HepG2 (cell line): ENCODE measurements around the gene STYXL2. TPM values are rescaled to one million over a fixed set of nuclear protein-coding genes. Genes with fewer than 3 reads are reported as not detected.

Source experiments
- ATAC-seq: fragments of 200-7000 bp; cut with Tn5 transposase; 3 replicates; pipeline ENCODE4 v1.9.1; 2020; ENCODE audit warnings: mild to moderate bottlenecking, moderate library complexity
- BruUV-seq: library from RNA; stranded (reverse); fragments of 400-500 nt; replicated peaks from 2 replicates; lab custom pipeline; 2021; lab: Mats Ljungman, UMichigan
- CTCF ChIA-PET: fragments of 300-600 bp; formaldehyde crosslinking; extraction: SDS; loops from one replicate; lab custom pipeline; 2021; ENCODE audit warnings: low total read pairs, inconsistent platforms, low intra/inter-chr PET ratio; lab: Yijun Ruan, JAX
- POLR2A ChIA-PET: fragments of 350-600 bp; sonication (Branson Sonifier 250); formaldehyde crosslinking; loops from one replicate; lab custom pipeline; 2020; ENCODE audit warnings: antibody characterized with exemption, inconsistent platforms; lab: Yijun Ruan, JAX
- DNase-seq: peaks from one replicate; pipeline ENCODE4 v3.0.0-alpha.2; 2015; ENCODE audit warnings: low spot score
- FAIRE-seq: peaks from 3 replicates; lab custom pipeline; 2011; peaks lifted over from hg19 to GRCh38; lab: Jason Lieb, UNC
- H2AFZ ChIP-seq: one replicate; pipeline ENCODE4 v1.6.1; 2011; ENCODE audit warnings: low read length, inconsistent platforms
- H3K27ac ChIP-seq: fragments of 300-600 bp; 3 replicates; pipeline ENCODE4 v1.8.0; 2011; ENCODE audit warnings: mixed run types, mild to moderate bottlenecking, mixed read lengths, low read length, inconsistent platforms; ENCODE audit not compliant: insufficient read depth; ENCODE audit errors: extremely low read length
- H3K27me3 ChIP-seq, 2 experiments: fragments of 200-600 bp in 1 of 2; 2 replicates in 1 of 2; 3 replicates in 1 of 2; pipeline versions ENCODE4 v1.6.0 to v1.8.0; 2011; ENCODE audit warnings: low read length in 2 of 2, mild to moderate bottlenecking in 2 of 2, moderate library complexity in 2 of 2, inconsistent platforms in 1 of 2; ENCODE audit not compliant: insufficient read depth in 2 of 2, control insufficient read depth in 1 of 2
- H3K36me3 ChIP-seq, 2 experiments: fragments of 200-600 bp in 1 of 2; replicated peaks in 1 of 2; 2 replicates in 1 of 2; 3 replicates in 1 of 2; pipeline versions ENCODE4 v1.5.1 to v1.8.0; 2011; ENCODE audit warnings: low read length in 2 of 2, inconsistent platforms in 1 of 2; ENCODE audit not compliant: insufficient read depth in 2 of 2, control insufficient read depth in 1 of 2
- H3K4me1 ChIP-seq: 2 replicates; pipeline ENCODE4 v1.5.1; 2012; ENCODE audit warnings: low read length, inconsistent platforms; ENCODE audit not compliant: insufficient read depth
- H3K4me2 ChIP-seq: 2 replicates; pipeline ENCODE4 v1.6.0; 2011; ENCODE audit warnings: low read depth, low read length, inconsistent platforms
- H3K4me3 ChIP-seq, 3 experiments: fragments of 200-600 bp in 1 of 3; sonication (generic), shearing (Covaris generic) in 1 of 3; replicated peaks in 1 of 3; 2 replicates each; pipeline ENCODE4 v1.5.1; 2011 to 2016; ENCODE audit warnings: low read length in 3 of 3, inconsistent platforms in 2 of 3, low read depth in 2 of 3, mild to moderate bottlenecking in 2 of 3, control low read depth in 1 of 3, mixed read lengths in 1 of 3; ENCODE audit not compliant: insufficient read depth in 1 of 3
- H3K79me2 ChIP-seq: one replicate; pipeline ENCODE4 v1.6.1; 2011; ENCODE audit warnings: low read length, inconsistent platforms; ENCODE audit not compliant: insufficient read depth
- H3K9ac ChIP-seq: 2 replicates; pipeline ENCODE4 v1.6.0; 2011; ENCODE audit warnings: mild to moderate bottlenecking, low read depth, low read length, inconsistent platforms; ENCODE audit not compliant: insufficient read depth
- H3K9me3 ChIP-seq: 2 replicates; pipeline ENCODE4 v1.5.1; 2012; ENCODE audit warnings: mild to moderate bottlenecking, low read length
- H4K20me1 ChIP-seq: 2 replicates; pipeline ENCODE4 v1.6.0; 2011; ENCODE audit warnings: inconsistent platforms, mild to moderate bottlenecking, low read length, moderate library complexity; ENCODE audit not compliant: insufficient read depth
- HNRNPH1 ChIP-seq: fragments of 200-400 bp; formaldehyde crosslinking; optimal IDR thresholded peaks from 2 replicates; pipeline ENCODE3; 2017; ENCODE audit warnings: mild to moderate bottlenecking, low read depth, low read length
- PCBP2 ChIP-seq: fragments of 200-400 bp; formaldehyde crosslinking; optimal IDR thresholded peaks from 2 replicates; pipeline ENCODE3; 2018; ENCODE audit warnings: low read length, low read depth; ENCODE audit not compliant: poor library complexity, severe bottlenecking
- RBM39 ChIP-seq: fragments of 200-400 bp; formaldehyde crosslinking; IDR thresholded peaks from one replicate; pipeline ENCODE4 v1.6.1; 2018; ENCODE audit warnings: antibody characterized with exemption, mild to moderate bottlenecking, low read depth, low read length; ENCODE audit not compliant: poor library complexity, severe bottlenecking
- SRSF4 ChIP-seq: fragments of 200-400 bp; formaldehyde crosslinking; IDR thresholded peaks from one replicate; pipeline ENCODE4 v1.6.1; 2018; ENCODE audit warnings: mild to moderate bottlenecking, low read depth, low read length, moderate library complexity; ENCODE audit not compliant: poor library complexity, severe bottlenecking
- WGBS: methylation state at CpG from one replicate; pipeline ENCODE4 v1.1.6; 2017; ENCODE audit warnings: low lambda C conversion rate; 5-methylcytosine and 5-hydroxymethylcytosine counted together
- in situ Hi-C: cut with HindIII; loops from 2 replicates; pipeline ENCODE4 v1.10.0; 2017; ENCODE audit warnings: low pct_unique_long_range_greater_than_20kb; ENCODE audit not compliant: extremely low pct_ligation_motif_present
- intact Hi-C: fragments of 100-400 bp; cut with micrococcal nuclease; formaldehyde crosslinking; loops from one replicate; pipeline ENCODE4 v1.10.0; 2022; ENCODE audit not compliant: unreplicated experiment
- polyA plus RNA-seq, 8 experiments: library from polyadenylated mRNA; depleted of rRNA in 3 of 8; stranded (reverse) in 7 of 8; unstranded in 1 of 8; fragments of >200 nt; fragmentation: Illumina TruSeq in 4 of 8; extraction: Trizol in 4 of 8; gene quantifications; 2 replicates each; pipeline versions ENCODE4 v1.2.1 to v1.2.3, GENCODE V29; 2011 to 2016; ENCODE audit warnings: low read depth in 4 of 8, missing spikeins in 1 of 8, mixed read lengths in 1 of 8; ENCODE audit not compliant: insufficient read depth in 1 of 8
- total RNA-seq, 5 experiments: library from RNA; depleted of rRNA; stranded (reverse); fragments of >200 nt; fragmentation: Illumina TruSeq; extraction: Trizol; gene quantifications; 2 replicates each; pipeline ENCODE4 v1.2.3, GENCODE V29; 2016; ENCODE audit warnings: low read depth in 1 of 5
- TF ChIP-seq, protein P1 (sequence below): sonication (generic); formaldehyde crosslinking; IDR thresholded peaks from 2 replicates; pipeline ENCODE4 v1.4.0; 2020; ENCODE audit warnings: missing genetic modification reagents, borderline replicate concordance
- TF ChIP-seq, protein P2 (sequence below), 2 experiments: fragments of 450-650 bp in 1 of 2; sonication (generic) in 1 of 2; formaldehyde crosslinking in 1 of 2; IDR thresholded peaks; 2 replicates each; pipeline versions ENCODE4 v1.6.1 to v1.8.0; 2016 to 2022; ENCODE audit warnings: antibody characterized with exemption in 1 of 2, mild to moderate bottlenecking in 1 of 2, missing genetic modification reagents in 1 of 2
- TF ChIP-seq, protein P3 (sequence below): sonication (generic); formaldehyde crosslinking; IDR thresholded peaks from 2 replicates; pipeline ENCODE4 v1.8.1; 2023; ENCODE audit warnings: missing genetic modification reagents, inconsistent platforms, borderline replicate concordance

The STYXL2 gene
- total and polyA plus RNA-seq, 2 of the 13 experiments (the other 11 are each of a cell fraction or from before 2014, with no cell fraction given): not detected

DNA sequence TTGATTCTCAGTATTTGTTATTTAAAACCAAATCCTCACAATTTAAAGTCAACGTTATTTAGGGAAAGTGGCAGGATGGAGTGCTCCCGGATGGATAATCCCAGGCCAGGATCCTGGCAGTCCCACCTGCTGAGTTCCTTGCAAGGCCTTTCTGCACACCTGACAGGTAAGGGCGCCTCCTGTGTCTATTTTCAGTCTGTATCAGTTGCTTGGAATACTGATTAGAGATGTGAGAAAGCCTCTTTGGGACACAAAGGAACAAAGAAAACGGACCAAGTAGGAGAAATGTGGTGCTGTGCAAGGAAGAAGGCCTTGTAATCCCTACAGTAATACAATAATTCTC, 12.2 kb downstream of the STYXL2 start:
- peaks cover 0 to 36% of the 10 kb centered on the region in 2 experiments; a peak in 3 of 5 replicates for H3K27me3 ChIP-seq
- DNase-seq (no peak), FAIRE-seq (no peak), ATAC-seq (no peak)
- intact Hi-C loops: no loop called here
- H3K27ac ChIP-seq: no peak overlapping the region
- no peaks in the 10 kb centered on the region for H4K20me1 ChIP-seq
- TF ChIP-seq, protein P1, sequence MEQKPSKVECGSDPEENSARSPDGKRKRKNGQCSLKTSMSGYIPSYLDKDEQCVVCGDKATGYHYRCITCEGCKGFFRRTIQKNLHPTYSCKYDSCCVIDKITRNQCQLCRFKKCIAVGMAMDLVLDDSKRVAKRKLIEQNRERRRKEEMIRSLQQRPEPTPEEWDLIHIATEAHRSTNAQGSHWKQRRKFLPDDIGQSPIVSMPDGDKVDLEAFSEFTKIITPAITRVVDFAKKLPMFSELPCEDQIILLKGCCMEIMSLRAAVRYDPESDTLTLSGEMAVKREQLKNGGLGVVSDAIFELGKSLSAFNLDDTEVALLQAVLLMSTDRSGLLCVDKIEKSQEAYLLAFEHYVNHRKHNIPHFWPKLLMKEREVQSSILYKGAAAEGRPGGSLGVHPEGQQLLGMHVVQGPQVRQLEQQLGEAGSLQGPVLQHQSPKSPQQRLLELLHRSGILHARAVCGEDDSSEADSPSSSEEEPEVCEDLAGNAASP: no peak
- TF ChIP-seq, protein P2, sequence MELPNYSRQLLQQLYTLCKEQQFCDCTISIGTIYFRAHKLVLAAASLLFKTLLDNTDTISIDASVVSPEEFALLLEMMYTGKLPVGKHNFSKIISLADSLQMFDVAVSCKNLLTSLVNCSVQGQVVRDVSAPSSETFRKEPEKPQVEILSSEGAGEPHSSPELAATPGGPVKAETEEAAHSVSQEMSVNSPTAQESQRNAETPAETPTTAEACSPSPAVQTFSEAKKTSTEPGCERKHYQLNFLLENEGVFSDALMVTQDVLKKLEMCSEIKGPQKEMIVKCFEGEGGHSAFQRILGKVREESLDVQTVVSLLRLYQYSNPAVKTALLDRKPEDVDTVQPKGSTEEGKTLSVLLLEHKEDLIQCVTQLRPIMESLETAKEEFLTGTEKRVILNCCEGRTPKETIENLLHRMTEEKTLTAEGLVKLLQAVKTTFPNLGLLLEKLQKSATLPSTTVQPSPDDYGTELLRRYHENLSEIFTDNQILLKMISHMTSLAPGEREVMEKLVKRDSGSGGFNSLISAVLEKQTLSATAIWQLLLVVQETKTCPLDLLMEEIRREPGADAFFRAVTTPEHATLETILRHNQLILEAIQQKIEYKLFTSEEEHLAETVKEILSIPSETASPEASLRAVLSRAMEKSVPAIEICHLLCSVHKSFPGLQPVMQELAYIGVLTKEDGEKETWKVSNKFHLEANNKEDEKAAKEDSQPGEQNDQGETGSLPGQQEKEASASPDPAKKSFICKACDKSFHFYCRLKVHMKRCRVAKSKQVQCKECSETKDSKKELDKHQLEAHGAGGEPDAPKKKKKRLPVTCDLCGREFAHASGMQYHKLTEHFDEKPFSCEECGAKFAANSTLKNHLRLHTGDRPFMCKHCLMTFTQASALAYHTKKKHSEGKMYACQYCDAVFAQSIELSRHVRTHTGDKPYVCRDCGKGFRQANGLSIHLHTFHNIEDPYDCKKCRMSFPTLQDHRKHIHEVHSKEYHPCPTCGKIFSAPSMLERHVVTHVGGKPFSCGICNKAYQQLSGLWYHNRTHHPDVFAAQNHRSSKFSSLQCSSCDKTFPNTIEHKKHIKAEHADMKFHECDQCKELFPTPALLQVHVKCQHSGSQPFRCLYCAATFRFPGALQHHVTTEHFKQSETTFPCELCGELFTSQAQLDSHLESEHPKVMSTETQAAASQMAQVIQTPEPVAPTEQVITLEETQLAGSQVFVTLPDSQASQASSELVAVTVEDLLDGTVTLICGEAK (IDR thresholded peaks at IDR 0.05): no peak
- TF ChIP-seq, protein P2 (CRISPR knock-in tag; IDR thresholded peaks at IDR 0.05): no peak
- TF ChIP-seq RBM39 (no peak), SRSF4 (no peak), PCBP2 (no peak), HNRNPH1 (no peak)
- TF ChIP-seq, protein P3, sequence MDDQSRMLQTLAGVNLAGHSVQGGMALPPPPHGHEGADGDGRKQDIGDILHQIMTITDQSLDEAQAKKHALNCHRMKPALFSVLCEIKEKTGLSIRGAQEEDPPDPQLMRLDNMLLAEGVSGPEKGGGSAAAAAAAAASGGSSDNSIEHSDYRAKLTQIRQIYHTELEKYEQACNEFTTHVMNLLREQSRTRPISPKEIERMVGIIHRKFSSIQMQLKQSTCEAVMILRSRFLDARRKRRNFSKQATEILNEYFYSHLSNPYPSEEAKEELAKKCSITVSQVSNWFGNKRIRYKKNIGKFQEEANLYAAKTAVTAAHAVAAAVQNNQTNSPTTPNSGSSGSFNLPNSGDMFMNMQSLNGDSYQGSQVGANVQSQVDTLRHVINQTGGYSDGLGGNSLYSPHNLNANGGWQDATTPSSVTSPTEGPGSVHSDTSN (CRISPR knock-in tag): no peak
- no peak overlapping the region for H3K4me3 ChIP-seq
- ChIA-PET CTCF (no interaction called here), POLR2A (no interaction called here)
- no peaks in the 10 kb centered on the region for H3K36me3 ChIP-seq
- no peaks in the 10 kb centered on the region for H3K79me2 ChIP-seq
- H3K9me3 ChIP-seq: no peaks in the 10 kb centered on the region
- H3K4me2 ChIP-seq: no peak overlapping the region
- no TSS peak for BruUV-seq
- H3K9ac ChIP-seq: no peak overlapping the region
- in situ Hi-C loops: no loop called here
- H3K4me1 ChIP-seq: peaks cover 9% of the 10 kb centered on the region; the same call in 1 of the 2 replicates
- no peak overlapping the region for H2AFZ ChIP-seq
- 11% methylated on average over 4 of the region's 4 CpGs for WGBS
